Stomach (tissue), 9 donors: ENCODE data around the gene PRKACB. TPM values are rescaled to one million over a fixed set of nuclear protein-coding genes. Genes with fewer than 3 reads are reported as not detected.

Experiments used
- DNase-seq, 2 donors: peaks; one replicate each; pipeline versions ENCODE4 v3.0.0 to v3.0.0-alpha.2; 2013 to 2019
- H3K27ac ChIP-seq, 5 donors: fragments of 200-600 bp in 4 of 5; sonication (generic) in 4 of 5; one replicate each; pipeline ENCODE4 v1.5.1; 2013 to 2019; ENCODE audit warnings: mild to moderate bottlenecking in 1 of 5, moderate library complexity in 1 of 5
- H3K27me3 ChIP-seq, 3 donors: fragments of 200-600 bp; sonication (generic); one replicate each; pipeline ENCODE4 v1.5.1; 2017 to 2019; ENCODE audit warnings: mixed run types in 1 of 3
- H3K36me3 ChIP-seq, 4 donors: fragments of 200-600 bp; sonication (generic); 1 replicate in 3 of 4; 2 replicates in 1 of 4; pipeline ENCODE4 v1.5.1; 2016 to 2019
- H3K4me1 ChIP-seq, 4 donors: fragments of 200-600 bp; sonication (generic); one replicate each; pipeline ENCODE4 v1.5.1; 2016 to 2019
- H3K4me3 ChIP-seq, 4 donors: fragments of 200-600 bp; sonication (generic) in 3 of 4; one replicate each; pipeline ENCODE4 v1.5.1; 2016 to 2019; ENCODE audit warnings: mild to moderate bottlenecking in 1 of 4
- H3K9me3 ChIP-seq, 4 donors: fragments of 200-600 bp; sonication (generic); one replicate each; pipeline ENCODE4 v1.5.1; 2016 to 2019
- CTCF ChIP-seq, 7 experiments: fragments of 450-650 bp in 4 of 7; fragments of 200-600 bp in 3 of 7; sonication (generic) in 3 of 7; IDR thresholded peaks; one replicate each; pipeline ENCODE4 v1.5.1; 2016 to 2019; ENCODE audit warnings: antibody characterized with exemption in 7 of 7, control low read depth in 2 of 7, mild to moderate bottlenecking in 1 of 7
- EP300 ChIP-seq: sonication (generic); formaldehyde crosslinking; IDR thresholded peaks from one replicate; pipeline ENCODE4 v1.6.1; 2017; ENCODE audit warnings: antibody characterized with exemption
- POLR2A ChIP-seq, 4 donors: fragments of 450-650 bp; IDR thresholded peaks; one replicate each; pipeline ENCODE4 v1.6.1; 2016; ENCODE audit warnings: antibody characterized with exemption in 4 of 4, control low read depth in 2 of 4, mild to moderate bottlenecking in 1 of 4, moderate library complexity in 1 of 4
- POLR2AphosphoS5 ChIP-seq, 3 donors: sonication (generic); formaldehyde crosslinking; IDR thresholded peaks; one replicate each; pipeline ENCODE4 v1.6.1; 2016; ENCODE audit warnings: antibody characterized with exemption in 3 of 3
- WGBS, 5 donors: extraction: QIAGEN DNeasy Blood & Tissue Kit in 3 of 5; methylation state at CpG; one replicate each; pipeline versions ENCODE4 v1.1.5 to v1.1.7; 2013 to 2018; 5-methylcytosine and 5-hydroxymethylcytosine counted together
- intact Hi-C: fragments of 100-400 bp; cut with DNase I; formaldehyde crosslinking; loops from one replicate; pipeline ENCODE4 v1.15.1; 2023; ENCODE audit warnings: low total_unique reads
- polyA plus RNA-seq, 3 donors: library from polyadenylated mRNA; stranded (reverse); fragments of 200-250 nt; gene quantifications; one replicate each; pipeline ENCODE4 v1.2.3, GENCODE V29; 2013
- total RNA-seq, 5 donors: library from RNA; depleted of rRNA; stranded (reverse); fragments of >200 nt; gene quantifications; one replicate each; pipeline versions ENCODE4 v1.1.0 to v1.2.3, GENCODE V29; 2014 to 2016
- donor health status: healthy with polysubstance abuse.
- donor health status: Bipolar disorder and iron deficiency.
- donor health status: healthy.

The PRKACB gene
- total and polyA plus RNA-seq, 8 donors = 13.8 to 64.8 (median 31.3) TPM

DNA sequence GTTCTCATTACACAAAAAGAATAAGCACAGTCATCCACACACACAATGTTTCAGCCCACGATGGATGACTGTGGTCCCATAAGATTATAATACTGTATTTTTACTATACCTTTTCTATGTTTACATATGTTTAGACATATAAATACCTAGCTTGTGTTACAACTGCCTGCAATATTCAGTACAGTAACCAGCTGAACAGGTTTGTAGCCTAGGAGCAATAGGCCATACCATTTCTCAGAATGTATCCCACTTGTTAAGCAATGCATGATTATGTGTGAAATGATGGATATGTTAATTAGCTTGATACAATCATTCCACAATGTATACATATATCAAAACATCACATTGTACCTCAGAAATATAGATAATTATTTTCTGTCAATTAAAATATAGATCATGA, 124.3 kb downstream of the PRKACB start:
- no peaks in the 10 kb centered on the region for H3K27me3 ChIP-seq
- intact Hi-C loops = no loop called here
- DNase-seq = peak in 1 of 2 donors; percentile 64
- H3K4me1 ChIP-seq = peaks cover 14 to 24% (median 19%) of the 10 kb centered on the region in 4 donors
- TF ChIP-seq CTCF (IDR thresholded peaks at IDR 0.05) = no peak
- TF ChIP-seq POLR2A (IDR thresholded peaks at IDR 0.05) = no peak
- TF ChIP-seq POLR2AphosphoS5 (IDR thresholded peaks at IDR 0.05) = no peak
- TF ChIP-seq EP300 = no peak
- no peak overlapping the region for H3K4me3 ChIP-seq
- no peak overlapping the region for H3K27ac ChIP-seq
- no peaks in the 10 kb centered on the region for H3K36me3 ChIP-seq
- WGBS, 5 donors = 55 to 80% (median 72%) methylated on average over 1 of the region's 1 CpG
- H3K9me3 ChIP-seq = no peaks in the 10 kb centered on the region

- TF ChIP-seq POLR2AphosphoS5 (IDR thresholded peaks at IDR 0.05) (no peak), POLR2A (IDR thresholded peaks at IDR 0.05) (no peak), CTCF (IDR thresholded peaks at IDR 0.05) (no peak)
- Histone ChIP-seq H3K27ac (peak overlapping the region in 3 of 5 donors; percentile 27 to 60 (median 44)), H3K27me3 (no peaks in the 10 kb centered on the region), H3K9me3 (no peaks in the 10 kb centered on the region), H3K36me3 (no peaks in the 10 kb centered on the region), H3K4me1 (peaks cover 14 to 24% (median 19%) of the 10 kb centered on the region in 4 donors), H3K4me3 (no peak overlapping the region)
- WGBS, 5 donors = 0 to 47% (median 22%) methylated on average over 2 of the region's 2 CpGs
- intact Hi-C loops = no loop called here
- DNase-seq = peak in 1 of 2 donors; percentile 64
Measured at GRCh38 chr1:84269306-84269705, 125.2 kb downstream of the PRKACB start.

DNA sequence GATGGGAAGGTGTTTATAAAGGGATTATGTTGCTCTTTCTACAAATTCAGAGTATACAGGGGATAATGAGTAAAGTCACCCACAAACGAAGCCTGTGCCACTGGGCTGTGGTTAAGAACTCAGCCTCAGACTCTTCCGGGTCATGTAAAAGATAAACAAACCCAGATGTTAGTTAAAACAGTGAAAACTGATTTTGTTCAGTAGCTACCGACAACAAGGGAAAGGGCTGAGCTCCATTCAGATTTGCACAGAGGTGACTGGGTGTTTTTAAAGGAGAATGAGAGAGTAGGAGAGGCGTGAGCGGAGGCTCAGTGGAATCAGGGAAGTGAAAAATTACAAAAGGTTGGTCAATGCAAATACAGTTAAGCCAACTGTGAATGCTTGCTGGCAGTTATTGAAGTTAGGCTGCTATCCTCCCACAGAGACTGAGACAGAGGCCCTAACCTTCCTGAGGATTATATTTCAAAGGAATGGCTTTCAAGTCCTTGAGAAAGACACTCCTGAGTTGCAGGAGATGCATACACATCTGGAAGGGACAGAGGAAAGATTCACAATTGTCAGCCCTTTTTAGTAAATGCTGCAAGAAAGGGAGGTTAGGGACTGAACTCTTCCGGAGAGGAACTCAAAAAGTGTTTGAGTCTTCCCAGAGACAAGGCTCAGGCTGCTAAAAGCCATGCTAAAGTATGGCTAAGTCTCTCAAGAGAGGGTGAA, 127.5 kb downstream of the PRKACB start:
- H3K36me3 ChIP-seq = no peaks in the 10 kb centered on the region
- peak; percentile 34 to 62 for DNase-seq
- peak overlapping the region; percentile 69 to 86 (median 77) for H3K27ac ChIP-seq
- TF ChIP-seq EP300 (no peak), POLR2AphosphoS5 (IDR thresholded peaks at IDR 0.05) (peak in 1 of 3 donors; percentile 39)
- H3K4me3 ChIP-seq = no peak overlapping the region
- peaks cover 14 to 24% (median 19%) of the 10 kb centered on the region in 4 donors for H3K4me1 ChIP-seq
- no peaks in the 10 kb centered on the region for H3K27me3 ChIP-seq
- 14 to 32% (median 19%) methylated on average over 6 of the region's 6 CpGs for WGBS, 5 donors
- intact Hi-C loops = no loop called here
- H3K9me3 ChIP-seq = no peaks in the 10 kb centered on the region

GRCh38 chr1:84272401-84272800, 128.3 kb downstream of the PRKACB start:
- no peak overlapping the region for H3K4me3 ChIP-seq
- intact Hi-C loops = no loop called here
- H3K9me3 ChIP-seq = no peaks in the 10 kb centered on the region
- WGBS, 5 donors = 31 to 67% (median 38%) methylated on average over 1 of the region's 1 CpG
- peak; percentile 77 to 89 for DNase-seq
- TF ChIP-seq CTCF (IDR thresholded peaks at IDR 0.05) (no peak), POLR2A (IDR thresholded peaks at IDR 0.05) (no peak), EP300 (no peak), POLR2AphosphoS5 (IDR thresholded peaks at IDR 0.05) (peak in 2 of 3 donors; percentile 58 to 62)
- H3K27me3 ChIP-seq = no peaks in the 10 kb centered on the region
- H3K4me1 ChIP-seq = peaks cover 14 to 26% (median 20%) of the 10 kb centered on the region in 4 donors
- H3K27ac ChIP-seq = peak overlapping the region; percentile 56 to 86 (median 69)
- H3K36me3 ChIP-seq = no peaks in the 10 kb centered on the region
